HFFc6 (cell line): Measurements from ENCODE around the gene NTM. TPM values are rescaled to one million over a fixed set of nuclear protein-coding genes. Genes with fewer than 3 reads are reported as not detected.
"Not testable (repeated sequence)": the region's sequence is repeated elsewhere in the genome, so short reads cannot be mapped to it uniquely, and the experiment has no call there.

Source experiments
- DNase-seq: peaks from one replicate; pipeline ENCODE4 v3.0.0-alpha.2; 2018
- H3K27ac Mint-ChIP-seq: 2 replicates; pipeline ENCODE4 v1.8.0; 2020; ENCODE audit warnings: mild to moderate bottlenecking, mixed read lengths
- H3K27me3 Mint-ChIP-seq: 2 replicates; pipeline ENCODE4 v1.8.0; 2021; ENCODE audit warnings: mild to moderate bottlenecking, moderate library complexity, mixed read lengths; ENCODE audit not compliant: insufficient read depth
- H3K36me3 Mint-ChIP-seq: 2 replicates; pipeline ENCODE4 v1.8.0; 2021; ENCODE audit warnings: low read depth, mixed read lengths
- H3K4me1 Mint-ChIP-seq: 2 replicates; pipeline ENCODE4 v1.8.0; 2020; ENCODE audit warnings: low read depth, mixed read lengths
- H3K4me3 Mint-ChIP-seq: 2 replicates; pipeline ENCODE4 v1.8.0; 2020; ENCODE audit warnings: mild to moderate bottlenecking, moderate library complexity, mixed read lengths
- H3K9me3 Mint-ChIP-seq: 2 replicates; pipeline ENCODE4 v1.8.0; 2020; ENCODE audit warnings: mild to moderate bottlenecking, mixed read lengths
- total RNA-seq, 6 experiments: library from RNA; stranded (reverse); fragmentation: NEBNext Ultra II Directional; extraction: Animal tissue kit (Norgen Biotek cat#: 25700); gene quantifications; 2 replicates in 1 of 6; 3 replicates in 5 of 6; pipeline ENCODE4 v1.2.3, GENCODE V29; 2021
- TF ChIP-seq, protein P1 (sequence below): fragments of 200-600 bp; sonication (generic); IDR thresholded peaks from 2 replicates; pipeline ENCODE4 v1.5.0; 2021; ENCODE audit warnings: antibody characterized with exemption, mild to moderate bottlenecking

NTM gene
- total RNA-seq, 6 experiments from 2014 or later = 18.3 to 23.6 (median 21.7) TPM

DNA sequence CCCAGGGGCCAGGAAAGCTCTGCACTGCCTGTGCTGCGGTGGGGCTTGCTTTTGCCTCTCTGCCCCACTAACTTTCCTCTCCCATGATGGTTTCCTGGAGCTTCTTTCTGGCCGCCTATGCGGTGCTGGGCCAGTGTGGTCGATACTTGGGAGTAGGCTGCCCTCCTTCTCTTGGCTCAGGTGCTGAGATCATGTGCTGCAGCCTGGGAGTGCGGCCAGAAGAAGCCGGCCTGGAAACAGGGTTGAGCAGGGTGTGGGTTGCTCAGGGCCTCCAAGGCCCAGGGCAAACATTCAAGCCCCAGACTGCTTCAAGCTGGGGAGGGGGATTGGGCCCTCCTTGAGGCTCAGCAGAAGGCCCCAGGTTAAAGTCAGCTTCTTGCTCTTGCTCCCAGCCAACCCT is 125.0 kb downstream of the NTM start:
- TF ChIP-seq, protein P1, sequence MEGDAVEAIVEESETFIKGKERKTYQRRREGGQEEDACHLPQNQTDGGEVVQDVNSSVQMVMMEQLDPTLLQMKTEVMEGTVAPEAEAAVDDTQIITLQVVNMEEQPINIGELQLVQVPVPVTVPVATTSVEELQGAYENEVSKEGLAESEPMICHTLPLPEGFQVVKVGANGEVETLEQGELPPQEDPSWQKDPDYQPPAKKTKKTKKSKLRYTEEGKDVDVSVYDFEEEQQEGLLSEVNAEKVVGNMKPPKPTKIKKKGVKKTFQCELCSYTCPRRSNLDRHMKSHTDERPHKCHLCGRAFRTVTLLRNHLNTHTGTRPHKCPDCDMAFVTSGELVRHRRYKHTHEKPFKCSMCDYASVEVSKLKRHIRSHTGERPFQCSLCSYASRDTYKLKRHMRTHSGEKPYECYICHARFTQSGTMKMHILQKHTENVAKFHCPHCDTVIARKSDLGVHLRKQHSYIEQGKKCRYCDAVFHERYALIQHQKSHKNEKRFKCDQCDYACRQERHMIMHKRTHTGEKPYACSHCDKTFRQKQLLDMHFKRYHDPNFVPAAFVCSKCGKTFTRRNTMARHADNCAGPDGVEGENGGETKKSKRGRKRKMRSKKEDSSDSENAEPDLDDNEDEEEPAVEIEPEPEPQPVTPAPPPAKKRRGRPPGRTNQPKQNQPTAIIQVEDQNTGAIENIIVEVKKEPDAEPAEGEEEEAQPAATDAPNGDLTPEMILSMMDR = no peak
- Mint-ChIP-seq H3K4me3 (no peak overlapping the region), H3K27ac (no peak overlapping the region), H3K27me3 (peaks cover 17% of the 10 kb centered on the region), H3K36me3 (no peaks in the 10 kb centered on the region), H3K4me1 (no peaks in the 10 kb centered on the region), H3K9me3 (no peaks in the 10 kb centered on the region)
- DNase-seq = no peak

DNA sequence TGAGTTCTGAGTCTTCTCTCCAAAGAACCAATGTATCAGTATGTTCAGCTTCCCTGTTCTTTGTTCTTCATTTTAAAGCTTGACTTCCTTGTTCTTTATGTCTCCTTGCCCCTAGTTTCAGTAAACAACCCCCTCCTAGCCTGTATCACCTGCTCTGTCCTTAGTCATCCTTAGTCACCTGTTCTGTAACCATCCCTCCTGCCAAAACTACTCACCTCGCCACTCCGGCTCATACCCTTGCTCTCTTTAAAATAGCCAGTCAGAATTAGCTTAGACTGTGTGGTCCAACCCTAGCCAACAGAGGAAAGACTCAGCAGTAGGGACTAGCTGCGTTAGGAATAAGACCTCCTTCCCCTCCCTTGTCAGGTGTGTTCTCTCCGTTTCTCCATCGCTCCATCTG is 127.3 kb downstream of the NTM start:
- not testable (repeated sequence) for H3K36me3 Mint-ChIP-seq, H3K4me3 Mint-ChIP-seq, DNase-seq, H3K9me3 Mint-ChIP-seq, H3K27ac Mint-ChIP-seq, H3K4me1 Mint-ChIP-seq
- H3K27me3 Mint-ChIP-seq = peaks cover 23% of the 10 kb centered on the region

DNA sequence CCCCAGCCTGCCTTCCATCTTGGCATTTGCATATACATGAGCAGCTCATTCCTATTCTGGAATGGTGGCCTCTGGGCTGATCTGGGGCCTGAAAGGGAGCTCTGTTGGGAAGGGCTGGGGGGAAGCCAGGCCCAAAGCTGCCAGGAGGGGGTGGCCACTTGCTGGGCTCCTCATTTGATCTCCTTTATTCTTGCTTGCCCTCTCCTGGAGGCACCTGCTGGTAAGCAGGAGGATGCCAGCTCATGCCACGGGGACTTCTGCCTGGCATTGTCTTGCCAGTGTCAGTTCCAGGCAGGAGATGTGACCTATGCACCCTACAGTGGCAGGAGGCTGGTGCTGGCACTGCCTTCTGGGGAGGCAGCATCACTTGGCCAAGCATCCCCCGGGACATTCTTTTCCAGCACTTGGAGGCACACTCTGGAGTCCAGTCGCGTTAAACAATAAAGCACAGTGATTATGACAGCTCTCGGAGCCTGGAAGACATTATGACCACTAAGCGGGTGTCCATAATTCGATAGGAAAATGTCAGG is 128.3 kb downstream of the NTM start:
- Mint-ChIP-seq H3K27me3 (peaks cover 25% of the 10 kb centered on the region), H3K27ac (no peak overlapping the region), H3K4me1 (peaks cover 6% of the 10 kb centered on the region; the same call in 1 of the 2 replicates), H3K4me3 (no peak overlapping the region), H3K36me3 (no peaks in the 10 kb centered on the region), H3K9me3 (no peaks in the 10 kb centered on the region; the same call in 1 of the 2 replicates)
- no peak for DNase-seq
- TF ChIP-seq, protein P1 = no peak

- no peaks in the 10 kb centered on the region; the same call in 1 of the 2 replicates for H3K9me3 Mint-ChIP-seq
- H3K36me3 Mint-ChIP-seq = no peaks in the 10 kb centered on the region
- no peak overlapping the region for H3K27ac Mint-ChIP-seq
- H3K4me1 Mint-ChIP-seq = peaks cover 6% of the 10 kb centered on the region; the same call in 1 of the 2 replicates
- H3K27me3 Mint-ChIP-seq = peaks cover 30% of the 10 kb centered on the region
- no peak for DNase-seq
- TF ChIP-seq, protein P1 = no peak
- H3K4me3 Mint-ChIP-seq = no peak overlapping the region
These were observed 128.8 kb downstream of the NTM start for GRCh38 chr11:131499199-131499598.

GRCh38 chr11:131503017-131503416 is 132.6 kb downstream of the NTM start:
- Mint-ChIP-seq H3K27me3 (peaks cover 32% of the 10 kb centered on the region), H3K27ac (no peak overlapping the region), H3K4me1 (peaks cover 6% of the 10 kb centered on the region; the same call in 1 of the 2 replicates), H3K4me3 (no peak overlapping the region), H3K9me3 (no peaks in the 10 kb centered on the region; the same call in 1 of the 2 replicates), H3K36me3 (no peaks in the 10 kb centered on the region)
- no peak for DNase-seq
- TF ChIP-seq, protein P1 = no peak

- no peaks in the 10 kb centered on the region for H3K36me3 Mint-ChIP-seq
- H3K4me1 Mint-ChIP-seq = peaks cover 6% of the 10 kb centered on the region; the same call in 1 of the 2 replicates
- no peaks in the 10 kb centered on the region; the same call in 1 of the 2 replicates for H3K9me3 Mint-ChIP-seq
- H3K27ac Mint-ChIP-seq = no peak overlapping the region
- DNase-seq = no peak
- H3K27me3 Mint-ChIP-seq = peaks cover 32% of the 10 kb centered on the region
- TF ChIP-seq, protein P1 = peak; percentile 24
- H3K4me3 Mint-ChIP-seq = no peak overlapping the region
These were observed 134.0 kb downstream of the NTM start for GRCh38 chr11:131504199-131504949.
